Duodenal mucosa (tissue), 2 donors: ENCODE results near the gene TTC28.

Experiments used
- H3K27ac ChIP-seq: one replicate; pipeline ENCODE4 v1.7.0; 2013; ENCODE audit warnings: low read depth, low read length
- H3K27me3 ChIP-seq, 2 donors: one replicate each; pipeline ENCODE4 v1.7.0; 2013; ENCODE audit warnings: low read length in 2 of 2, control low read depth in 1 of 2; ENCODE audit not compliant: insufficient read depth in 2 of 2, control insufficient read depth in 1 of 2
- H3K36me3 ChIP-seq, 2 donors: one replicate each; pipeline ENCODE4 v1.7.0; 2013; ENCODE audit warnings: low read length in 2 of 2, control low read depth in 1 of 2; ENCODE audit not compliant: insufficient read depth in 2 of 2, control insufficient read depth in 1 of 2
- H3K4me1 ChIP-seq, 2 donors: one replicate each; pipeline ENCODE4 v1.7.0; 2013; ENCODE audit warnings: low read length in 2 of 2, control low read depth in 1 of 2; ENCODE audit not compliant: insufficient read depth in 2 of 2, control insufficient read depth in 1 of 2
- H3K4me3 ChIP-seq, 2 donors: one replicate each; pipeline ENCODE4 v1.7.0; 2013; ENCODE audit warnings: low read length in 2 of 2, low read depth in 1 of 2
- H3K9ac ChIP-seq, 2 donors: one replicate each; pipeline ENCODE4 v1.7.0; 2013; ENCODE audit warnings: low read length in 2 of 2, low read depth in 1 of 2
- H3K9me3 ChIP-seq, 2 donors: one replicate each; pipeline ENCODE4 v1.7.0; 2013; ENCODE audit warnings: low read length in 2 of 2, control low read depth in 1 of 2; ENCODE audit not compliant: control insufficient read depth in 1 of 2

Gene TTC28

DNA sequence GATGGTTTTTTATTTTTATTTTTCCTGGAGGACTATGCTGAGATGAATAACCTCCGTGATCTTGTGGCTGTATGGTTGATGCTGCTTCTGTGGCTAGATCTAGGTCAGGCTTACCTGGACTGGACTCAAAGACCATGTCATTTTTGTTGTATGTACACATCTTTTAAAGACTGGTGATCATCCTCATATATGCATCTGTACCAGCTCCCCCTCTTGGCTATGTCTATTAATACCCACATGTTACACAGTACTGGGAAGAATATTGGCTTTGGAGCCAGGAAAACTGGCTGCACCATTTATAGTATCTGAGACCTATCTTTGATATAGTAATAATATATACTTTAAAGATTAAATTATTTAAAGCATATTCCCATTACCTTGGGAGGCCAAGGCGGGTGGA, 742.2 kb downstream of the TTC28 start:
- Histone ChIP-seq H3K4me1 (no peaks in the 10 kb centered on the region), H3K36me3 (no peaks in the 10 kb centered on the region), H3K9me3 (no peaks in the 10 kb centered on the region), H3K27ac (no peak overlapping the region), H3K4me3 (no peak overlapping the region), H3K27me3 (no peaks in the 10 kb centered on the region), H3K9ac (no peak overlapping the region)

DNA sequence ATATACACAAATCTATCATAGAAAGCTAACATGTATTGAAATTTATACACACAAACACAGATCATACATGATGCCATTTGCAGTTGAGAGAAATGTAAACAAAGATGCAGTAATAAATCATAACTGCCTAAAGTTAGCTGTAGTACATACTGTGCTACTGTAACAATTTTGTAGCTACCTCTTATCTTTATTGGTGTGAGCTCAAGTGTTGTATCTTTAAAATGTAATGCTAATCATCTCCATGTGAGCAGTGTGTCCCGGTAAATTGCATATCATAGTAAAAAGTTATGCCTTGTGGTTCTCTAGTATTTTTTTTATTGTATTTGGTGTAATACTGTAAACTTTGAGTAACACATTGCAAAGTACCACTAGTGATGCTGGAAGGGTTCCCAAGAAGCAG, 743.7 kb downstream of the TTC28 start:
- Histone ChIP-seq H3K27ac (no peak overlapping the region), H3K4me1 (no peaks in the 10 kb centered on the region), H3K9ac (no peak overlapping the region), H3K9me3 (no peaks in the 10 kb centered on the region), H3K36me3 (no peaks in the 10 kb centered on the region), H3K27me3 (no peaks in the 10 kb centered on the region), H3K4me3 (no peak overlapping the region)

DNA sequence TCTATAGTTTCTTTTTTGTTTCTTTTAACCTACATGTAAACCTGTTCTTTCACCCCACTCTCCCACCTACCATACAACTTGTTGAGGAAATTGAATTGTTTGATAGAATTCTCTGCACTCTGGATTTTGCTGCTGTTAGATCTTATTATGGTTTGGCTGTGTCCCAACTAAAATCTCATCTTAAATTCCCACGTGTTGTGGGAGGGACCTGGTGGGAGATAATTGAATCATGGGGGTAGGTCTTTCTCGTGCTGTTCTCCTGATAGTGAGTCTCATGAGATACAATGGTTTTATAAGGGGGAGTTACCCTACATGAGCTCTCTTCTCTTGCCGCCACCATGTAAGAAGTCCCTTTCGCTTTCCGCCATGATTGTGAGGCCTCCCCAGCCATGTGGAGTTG, 745.6 kb downstream of the TTC28 start:
- no peak overlapping the region for H3K4me3 ChIP-seq
- no peak overlapping the region for H3K27ac ChIP-seq
- H3K36me3 ChIP-seq, result no peaks in the 10 kb centered on the region
- H3K27me3 ChIP-seq, result no peaks in the 10 kb centered on the region
- H3K4me1 ChIP-seq, result no peaks in the 10 kb centered on the region
- no peaks in the 10 kb centered on the region for H3K9me3 ChIP-seq
- H3K9ac ChIP-seq, result no peak overlapping the region

DNA sequence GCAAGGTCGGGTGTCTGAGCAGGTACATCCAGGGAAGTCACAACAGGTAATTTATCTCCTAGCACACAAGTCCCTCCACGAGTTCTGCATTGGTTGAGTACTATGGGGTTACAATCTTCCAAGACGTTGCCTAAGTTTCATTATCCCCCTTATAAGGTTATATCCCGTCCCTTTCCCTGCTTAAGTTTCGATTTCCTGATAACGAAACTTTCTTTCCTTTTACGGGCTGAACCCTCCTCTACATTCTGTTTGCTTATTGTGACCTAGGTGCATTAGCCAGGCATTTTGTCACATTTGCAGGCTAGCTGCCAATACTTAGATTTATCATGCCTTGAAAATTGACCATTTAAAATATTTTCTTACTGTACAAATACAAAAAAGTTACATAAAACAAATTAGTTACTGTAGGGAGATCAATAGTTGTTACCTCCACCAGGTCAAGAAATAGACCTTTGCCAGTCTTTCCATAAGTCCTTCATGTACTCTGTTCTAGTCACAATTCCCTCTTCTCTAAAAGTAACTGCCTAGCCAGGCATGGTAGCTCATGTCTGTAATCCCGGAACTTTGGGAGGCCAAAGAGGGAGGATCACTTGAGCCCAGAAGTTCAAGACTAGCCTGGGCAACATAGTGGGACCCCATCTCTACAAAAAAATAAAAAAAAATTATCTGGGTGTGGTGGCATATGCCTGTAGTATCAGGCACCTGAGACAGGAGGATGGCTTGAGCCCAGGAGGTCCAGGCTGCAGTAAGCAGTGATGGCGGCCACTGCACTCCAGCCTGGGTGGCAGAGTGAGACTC, 746.3 kb downstream of the TTC28 start:
- no peaks in the 10 kb centered on the region for H3K36me3 ChIP-seq
- no peaks in the 10 kb centered on the region for H3K27me3 ChIP-seq
- peak overlapping the region in 1 of 2 donors; percentile 27 for H3K9ac ChIP-seq
- no peaks in the 10 kb centered on the region for H3K9me3 ChIP-seq
- no peaks in the 10 kb centered on the region for H3K4me1 ChIP-seq
- no peak overlapping the region for H3K27ac ChIP-seq
- H3K4me3 ChIP-seq, result peak overlapping the region; percentile 29 to 42

DNA sequence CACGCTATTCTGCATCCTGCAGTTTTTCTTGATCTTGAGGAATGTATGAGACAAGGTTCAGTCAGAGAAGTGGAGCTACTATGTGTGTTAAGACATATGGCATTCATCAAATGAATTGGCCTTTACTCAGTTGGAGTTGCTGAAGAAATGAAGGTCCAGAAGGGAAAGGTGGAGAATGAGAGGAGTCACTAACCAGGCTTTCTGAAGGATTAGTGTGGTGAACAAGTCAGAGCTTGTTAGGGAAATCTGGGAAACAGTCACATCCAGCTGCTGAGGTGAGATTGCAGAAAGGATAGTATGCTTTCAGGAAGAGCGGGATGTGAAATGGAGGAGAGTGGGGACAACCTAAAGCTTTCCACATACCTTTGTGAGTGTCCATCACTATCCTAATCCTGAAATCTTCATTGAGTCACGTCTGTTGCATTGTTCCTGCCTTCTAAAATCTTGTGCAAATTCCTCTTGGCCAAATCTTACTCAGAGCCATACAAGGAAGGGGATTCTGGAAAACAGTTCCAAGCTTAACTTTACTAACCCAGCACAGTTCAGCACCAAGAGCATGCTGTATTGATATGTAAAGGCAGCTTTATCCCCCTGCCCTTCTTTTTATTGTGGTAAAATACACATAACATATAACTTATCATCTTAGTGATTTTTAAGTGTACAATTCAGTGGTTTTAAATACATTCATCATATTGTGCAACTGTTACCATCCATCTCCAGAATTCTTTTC, 749.1 kb downstream of the TTC28 start:
- Histone ChIP-seq H3K4me3 (no peak overlapping the region), H3K27me3 (no peaks in the 10 kb centered on the region), H3K36me3 (no peaks in the 10 kb centered on the region), H3K9me3 (no peaks in the 10 kb centered on the region), H3K9ac (no peak overlapping the region), H3K4me1 (no peaks in the 10 kb centered on the region), H3K27ac (no peak overlapping the region)
